K562 (cell line): Measurements from ENCODE around the gene RNF43. TPM values are rescaled to one million over a fixed set of nuclear protein-coding genes. Genes with fewer than 3 reads are reported as not detected.

Experiments
- FOXM1 ChIP-seq, 2 experiments: fragments of 450-650 bp in 1 of 2; sonication (generic) in 1 of 2; formaldehyde crosslinking in 1 of 2; IDR thresholded peaks; 2 replicates each; pipeline versions ENCODE4 v1.6.1 to v1.9.0; 2017 to 2022; ENCODE audit warnings: low read depth in 2 of 2, mild to moderate bottlenecking in 2 of 2, missing genetic modification reagents in 1 of 2, moderate library complexity in 1 of 2
- ILF3 ChIP-seq: fragments of 450-650 bp; IDR thresholded peaks from 2 replicates; pipeline ENCODE4 v1.6.1; 2018; ENCODE audit warnings: antibody characterized with exemption, mild to moderate bottlenecking, moderate library complexity, borderline replicate concordance
- MECOM ChIP-seq: fragments of 250-450 bp; sonication (Bioruptor Pico); IDR thresholded peaks from 2 replicates; pipeline ENCODE4 v1.8.0; 2022; ENCODE audit warnings: inconsistent platforms
- PBX2 ChIP-seq, 2 experiments: IDR thresholded peaks in 1 of 2; conservative IDR thresholded peaks in 1 of 2; 2 replicates each; pipeline ENCODE4 v1.6.1; 2016; ENCODE audit warnings: low read depth in 2 of 2, mild to moderate bottlenecking in 1 of 2, missing compliant biosample characterization in 1 of 2, missing genetic modification characterization in 1 of 2, moderate library complexity in 1 of 2
- SIN3B ChIP-seq: fragments of 450-650 bp; IDR thresholded peaks from 2 replicates; pipeline ENCODE4 v1.6.1; 2017; ENCODE audit warnings: low read depth, mild to moderate bottlenecking, moderate library complexity
- ZNF140 ChIP-seq: fragments of 250-450 bp; sonication (Bioruptor Pico); IDR thresholded peaks from 2 replicates; pipeline ENCODE4 v1.8.0; 2021; ENCODE audit warnings: moderate library complexity, mild to moderate bottlenecking, inconsistent platforms
- ZNF431 ChIP-seq: sonication (generic); formaldehyde crosslinking; IDR thresholded peaks from 2 replicates; pipeline ENCODE4 v1.8.0; 2022; ENCODE audit warnings: mild to moderate bottlenecking, missing genetic modification reagents
- polyA plus RNA-seq, 8 experiments: library from polyadenylated mRNA; depleted of rRNA in 4 of 8; stranded (reverse) in 5 of 8; unstranded in 3 of 8; fragments of >200 nt; fragmentation: Nextera tagmentation in 2 of 8; fragmentation: Illumina TruSeq in 1 of 8; extraction: Ambion mirVana in 2 of 8; extraction: Trizol in 1 of 8; gene quantifications; 2 replicates each; pipeline versions ENCODE4 v1.2.1 to v1.2.3, GENCODE V29; 2011 to 2014; ENCODE audit warnings: inconsistent platforms in 1 of 8, missing spikeins in 1 of 8
- total RNA-seq, 7 experiments: library from RNA; depleted of rRNA in 6 of 7; stranded (reverse); fragments of >200 nt in 6 of 7; fragmentation: Illumina TruSeq in 2 of 7; extraction: Trizol in 2 of 7; gene quantifications; 2 replicates each; pipeline versions ENCODE4 v1.2.1 to v1.2.3, GENCODE V29; 2011 to 2021; ENCODE audit warnings: low replicate concordance in 1 of 7
- TF ChIP-seq, protein P1 (sequence below): fragments of 250-450 bp; sonication (Bioruptor Pico); IDR thresholded peaks from 2 replicates; pipeline ENCODE4 v1.5.0; 2022; ENCODE audit warnings: mild to moderate bottlenecking
- TF ChIP-seq, protein P2 (sequence below): fragments of 250-450 bp; sonication (Bioruptor Pico); IDR thresholded peaks from 2 replicates; pipeline ENCODE4 v1.5.0; 2020; ENCODE audit warnings: mild to moderate bottlenecking, borderline replicate concordance
- TF ChIP-seq, protein P3 (sequence below): fragments of 200-800 bp; sonication (Bioruptor generic); IDR thresholded peaks from 2 replicates; pipeline ENCODE4 v1.6.1; 2016; ENCODE audit warnings: missing genetic modification characterization, missing compliant biosample characterization
- TF ChIP-seq, protein P4 (sequence below): sonication (generic); formaldehyde crosslinking; IDR thresholded peaks from 2 replicates; pipeline ENCODE4 v1.8.0; 2022; ENCODE audit warnings: missing genetic modification reagents, mild to moderate bottlenecking, borderline replicate concordance

Gene RNF43
- total and polyA plus RNA-seq, 9 of the 15 experiments (the other 6 are each of a cell fraction or from before 2014, with no cell fraction given): 0.29 to 2.7 (median 1.4) TPM

GRCh38 chr17:58373003-58373402 is 44.3 kb downstream of the RNF43 start (continued):
- TF ChIP-seq, protein P1, sequence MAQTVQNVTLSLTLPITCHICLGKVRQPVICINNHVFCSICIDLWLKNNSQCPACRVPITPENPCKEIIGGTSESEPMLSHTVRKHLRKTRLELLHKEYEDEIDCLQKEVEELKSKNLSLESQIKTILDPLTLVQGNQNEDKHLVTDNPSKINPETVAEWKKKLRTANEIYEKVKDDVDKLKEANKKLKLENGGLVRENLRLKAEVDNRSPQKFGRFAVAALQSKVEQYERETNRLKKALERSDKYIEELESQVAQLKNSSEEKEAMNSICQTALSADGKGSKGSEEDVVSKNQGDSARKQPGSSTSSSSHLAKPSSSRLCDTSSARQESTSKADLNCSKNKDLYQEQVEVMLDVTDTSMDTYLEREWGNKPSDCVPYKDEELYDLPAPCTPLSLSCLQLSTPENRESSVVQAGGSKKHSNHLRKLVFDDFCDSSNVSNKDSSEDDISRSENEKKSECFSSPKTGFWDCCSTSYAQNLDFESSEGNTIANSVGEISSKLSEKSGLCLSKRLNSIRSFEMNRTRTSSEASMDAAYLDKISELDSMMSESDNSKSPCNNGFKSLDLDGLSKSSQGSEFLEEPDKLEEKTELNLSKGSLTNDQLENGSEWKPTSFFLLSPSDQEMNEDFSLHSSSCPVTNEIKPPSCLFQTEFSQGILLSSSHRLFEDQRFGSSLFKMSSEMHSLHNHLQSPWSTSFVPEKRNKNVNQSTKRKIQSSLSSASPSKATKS (CRISPR knock-in tag): no peak
- no peak for TF ChIP-seq MECOM (CRISPR knock-in tag)
- no peak for TF ChIP-seq ILF3
- no peak for TF ChIP-seq FOXM1 (IDR thresholded peaks at IDR 0.05; ENCODE audit: low read depth)
- TF ChIP-seq FOXM1 (CRISPR knock-in tag; IDR thresholded peaks at IDR 0.05; ENCODE audit: low read depth): no peak
- no peak for TF ChIP-seq ZNF140 (CRISPR knock-in tag)
- TF ChIP-seq PBX2 (CRISPR knock-in tag; IDR thresholded peaks at IDR 0.05; ENCODE audit: low read depth): no peak
- TF ChIP-seq PBX2 (tag; conservative IDR thresholded peaks at IDR 0.05; ENCODE audit: low read depth): no peak
- TF ChIP-seq, protein P2, sequence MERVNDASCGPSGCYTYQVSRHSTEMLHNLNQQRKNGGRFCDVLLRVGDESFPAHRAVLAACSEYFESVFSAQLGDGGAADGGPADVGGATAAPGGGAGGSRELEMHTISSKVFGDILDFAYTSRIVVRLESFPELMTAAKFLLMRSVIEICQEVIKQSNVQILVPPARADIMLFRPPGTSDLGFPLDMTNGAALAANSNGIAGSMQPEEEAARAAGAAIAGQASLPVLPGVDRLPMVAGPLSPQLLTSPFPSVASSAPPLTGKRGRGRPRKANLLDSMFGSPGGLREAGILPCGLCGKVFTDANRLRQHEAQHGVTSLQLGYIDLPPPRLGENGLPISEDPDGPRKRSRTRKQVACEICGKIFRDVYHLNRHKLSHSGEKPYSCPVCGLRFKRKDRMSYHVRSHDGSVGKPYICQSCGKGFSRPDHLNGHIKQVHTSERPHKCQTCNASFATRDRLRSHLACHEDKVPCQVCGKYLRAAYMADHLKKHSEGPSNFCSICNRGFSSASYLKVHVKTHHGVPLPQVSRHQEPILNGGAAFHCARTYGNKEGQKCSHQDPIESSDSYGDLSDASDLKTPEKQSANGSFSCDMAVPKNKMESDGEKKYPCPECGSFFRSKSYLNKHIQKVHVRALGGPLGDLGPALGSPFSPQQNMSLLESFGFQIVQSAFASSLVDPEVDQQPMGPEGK (CRISPR knock-in tag): no peak
- TF ChIP-seq ZNF431: no peak
- TF ChIP-seq, protein P3, sequence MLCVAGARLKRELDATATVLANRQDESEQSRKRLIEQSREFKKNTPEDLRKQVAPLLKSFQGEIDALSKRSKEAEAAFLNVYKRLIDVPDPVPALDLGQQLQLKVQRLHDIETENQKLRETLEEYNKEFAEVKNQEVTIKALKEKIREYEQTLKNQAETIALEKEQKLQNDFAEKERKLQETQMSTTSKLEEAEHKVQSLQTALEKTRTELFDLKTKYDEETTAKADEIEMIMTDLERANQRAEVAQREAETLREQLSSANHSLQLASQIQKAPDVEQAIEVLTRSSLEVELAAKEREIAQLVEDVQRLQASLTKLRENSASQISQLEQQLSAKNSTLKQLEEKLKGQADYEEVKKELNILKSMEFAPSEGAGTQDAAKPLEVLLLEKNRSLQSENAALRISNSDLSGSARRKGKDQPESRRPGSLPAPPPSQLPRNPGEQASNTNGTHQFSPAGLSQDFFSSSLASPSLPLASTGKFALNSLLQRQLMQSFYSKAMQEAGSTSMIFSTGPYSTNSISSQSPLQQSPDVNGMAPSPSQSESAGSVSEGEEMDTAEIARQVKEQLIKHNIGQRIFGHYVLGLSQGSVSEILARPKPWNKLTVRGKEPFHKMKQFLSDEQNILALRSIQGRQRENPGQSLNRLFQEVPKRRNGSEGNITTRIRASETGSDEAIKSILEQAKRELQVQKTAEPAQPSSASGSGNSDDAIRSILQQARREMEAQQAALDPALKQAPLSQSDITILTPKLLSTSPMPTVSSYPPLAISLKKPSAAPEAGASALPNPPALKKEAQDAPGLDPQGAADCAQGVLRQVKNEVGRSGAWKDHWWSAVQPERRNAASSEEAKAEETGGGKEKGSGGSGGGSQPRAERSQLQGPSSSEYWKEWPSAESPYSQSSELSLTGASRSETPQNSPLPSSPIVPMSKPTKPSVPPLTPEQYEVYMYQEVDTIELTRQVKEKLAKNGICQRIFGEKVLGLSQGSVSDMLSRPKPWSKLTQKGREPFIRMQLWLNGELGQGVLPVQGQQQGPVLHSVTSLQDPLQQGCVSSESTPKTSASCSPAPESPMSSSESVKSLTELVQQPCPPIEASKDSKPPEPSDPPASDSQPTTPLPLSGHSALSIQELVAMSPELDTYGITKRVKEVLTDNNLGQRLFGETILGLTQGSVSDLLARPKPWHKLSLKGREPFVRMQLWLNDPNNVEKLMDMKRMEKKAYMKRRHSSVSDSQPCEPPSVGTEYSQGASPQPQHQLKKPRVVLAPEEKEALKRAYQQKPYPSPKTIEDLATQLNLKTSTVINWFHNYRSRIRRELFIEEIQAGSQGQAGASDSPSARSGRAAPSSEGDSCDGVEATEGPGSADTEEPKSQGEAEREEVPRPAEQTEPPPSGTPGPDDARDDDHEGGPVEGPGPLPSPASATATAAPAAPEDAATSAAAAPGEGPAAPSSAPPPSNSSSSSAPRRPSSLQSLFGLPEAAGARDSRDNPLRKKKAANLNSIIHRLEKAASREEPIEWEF: no peak
- TF ChIP-seq SIN3B: no peak
- TF ChIP-seq, protein P4, sequence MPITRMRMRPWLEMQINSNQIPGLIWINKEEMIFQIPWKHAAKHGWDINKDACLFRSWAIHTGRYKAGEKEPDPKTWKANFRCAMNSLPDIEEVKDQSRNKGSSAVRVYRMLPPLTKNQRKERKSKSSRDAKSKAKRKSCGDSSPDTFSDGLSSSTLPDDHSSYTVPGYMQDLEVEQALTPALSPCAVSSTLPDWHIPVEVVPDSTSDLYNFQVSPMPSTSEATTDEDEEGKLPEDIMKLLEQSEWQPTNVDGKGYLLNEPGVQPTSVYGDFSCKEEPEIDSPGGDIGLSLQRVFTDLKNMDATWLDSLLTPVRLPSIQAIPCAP (CRISPR knock-in tag): no peak
